ENCODE measurements around the gene DACT1. TPM values are rescaled to one million over a fixed set of nuclear protein-coding genes. Genes with fewer than 3 reads are reported as not detected.

Gene DACT1
- total and polyA plus RNA-seq, 8 donors: 0.69 to 7.5 (median 1.1) TPM

DNA sequence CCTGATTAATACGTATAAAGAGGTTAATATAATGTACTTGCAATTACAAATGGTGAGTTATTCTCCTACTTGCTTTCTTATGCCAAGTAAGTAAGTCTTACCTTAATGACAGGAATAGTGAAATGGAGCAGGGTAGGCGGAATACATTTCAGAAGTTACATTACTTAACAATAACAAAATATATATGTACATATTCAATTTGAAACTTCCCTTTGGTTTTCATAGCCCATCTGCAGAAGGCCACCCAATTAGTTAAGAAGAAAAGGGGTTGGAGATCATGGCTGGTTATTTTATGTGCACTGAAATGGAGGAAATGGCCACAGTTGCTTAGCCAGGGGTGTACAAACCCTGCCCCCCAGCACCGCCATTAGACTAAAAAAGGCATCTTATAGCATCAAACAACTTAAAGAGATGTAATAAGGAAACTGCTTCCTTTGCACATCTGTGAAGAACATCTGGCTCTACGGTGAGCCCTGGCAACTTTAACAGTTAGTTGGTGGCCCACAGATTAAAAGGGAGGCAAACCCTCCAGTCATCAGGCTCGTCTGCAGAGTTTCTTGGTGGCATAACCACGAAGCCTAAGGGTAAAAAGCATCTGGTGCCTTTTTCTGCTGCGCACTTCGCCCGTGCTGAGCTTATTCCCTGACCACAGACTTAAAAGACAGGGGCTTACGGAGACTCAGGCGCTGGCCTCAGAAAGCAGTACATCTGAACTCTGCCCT lies 38.8 kb upstream of the DACT1 start:
- no peak for ATAC-seq
- TF ChIP-seq, protein P1, sequence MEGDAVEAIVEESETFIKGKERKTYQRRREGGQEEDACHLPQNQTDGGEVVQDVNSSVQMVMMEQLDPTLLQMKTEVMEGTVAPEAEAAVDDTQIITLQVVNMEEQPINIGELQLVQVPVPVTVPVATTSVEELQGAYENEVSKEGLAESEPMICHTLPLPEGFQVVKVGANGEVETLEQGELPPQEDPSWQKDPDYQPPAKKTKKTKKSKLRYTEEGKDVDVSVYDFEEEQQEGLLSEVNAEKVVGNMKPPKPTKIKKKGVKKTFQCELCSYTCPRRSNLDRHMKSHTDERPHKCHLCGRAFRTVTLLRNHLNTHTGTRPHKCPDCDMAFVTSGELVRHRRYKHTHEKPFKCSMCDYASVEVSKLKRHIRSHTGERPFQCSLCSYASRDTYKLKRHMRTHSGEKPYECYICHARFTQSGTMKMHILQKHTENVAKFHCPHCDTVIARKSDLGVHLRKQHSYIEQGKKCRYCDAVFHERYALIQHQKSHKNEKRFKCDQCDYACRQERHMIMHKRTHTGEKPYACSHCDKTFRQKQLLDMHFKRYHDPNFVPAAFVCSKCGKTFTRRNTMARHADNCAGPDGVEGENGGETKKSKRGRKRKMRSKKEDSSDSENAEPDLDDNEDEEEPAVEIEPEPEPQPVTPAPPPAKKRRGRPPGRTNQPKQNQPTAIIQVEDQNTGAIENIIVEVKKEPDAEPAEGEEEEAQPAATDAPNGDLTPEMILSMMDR (IDR thresholded peaks at IDR 0.05): no peak
- no peak overlapping the region for H3K4me3 ChIP-seq
- H3K27me3 ChIP-seq: no peaks in the 10 kb centered on the region
- H3K36me3 ChIP-seq: no peaks in the 10 kb centered on the region
- intact Hi-C loops (cut with DNase I): no loop called here
- no peak overlapping the region for H3K27ac ChIP-seq
- 76 to 82% methylated on average over 11 of the region's 11 CpGs for WGBS, 2 donors
- no peak for FAIRE-seq
- H3K4me1 ChIP-seq: no peaks in the 10 kb centered on the region
- DNase-seq: no peak
- H3K9me3 ChIP-seq: no peaks in the 10 kb centered on the region

DNA sequence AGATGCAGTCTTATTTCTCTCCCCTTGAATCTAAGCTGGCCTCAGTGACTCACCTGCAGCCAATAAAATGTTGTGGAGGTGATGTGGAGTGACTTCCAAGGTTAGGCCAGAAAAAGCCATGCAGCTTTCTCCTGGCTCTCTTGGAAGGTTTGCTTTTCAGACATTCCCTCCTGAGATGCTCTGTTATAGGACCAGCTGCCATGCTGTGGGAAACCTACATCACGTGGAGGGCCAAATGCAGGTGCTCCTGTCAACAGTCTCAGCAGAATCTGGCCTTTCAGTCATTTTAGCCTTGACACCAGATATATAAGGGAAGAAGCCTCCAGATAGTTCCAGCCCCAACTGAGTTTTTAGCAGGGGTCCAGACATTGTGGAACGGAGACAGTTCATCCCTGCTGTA lies 38.1 kb upstream of the DACT1 start:
- Histone ChIP-seq H3K4me1 (no peaks in the 10 kb centered on the region), H3K36me3 (no peaks in the 10 kb centered on the region), H3K27ac (no peak overlapping the region), H3K9me3 (no peaks in the 10 kb centered on the region), H3K27me3 (no peaks in the 10 kb centered on the region), H3K4me3 (no peak overlapping the region)
- DNase-seq (no peak), FAIRE-seq (no peak), ATAC-seq (no peak)
- intact Hi-C loops (cut with DNase I): no loop called here
- TF ChIP-seq, protein P1 (IDR thresholded peaks at IDR 0.05): no peak
- 77 to 79% methylated on average over 2 of the region's 2 CpGs for WGBS, 2 donors

DNA sequence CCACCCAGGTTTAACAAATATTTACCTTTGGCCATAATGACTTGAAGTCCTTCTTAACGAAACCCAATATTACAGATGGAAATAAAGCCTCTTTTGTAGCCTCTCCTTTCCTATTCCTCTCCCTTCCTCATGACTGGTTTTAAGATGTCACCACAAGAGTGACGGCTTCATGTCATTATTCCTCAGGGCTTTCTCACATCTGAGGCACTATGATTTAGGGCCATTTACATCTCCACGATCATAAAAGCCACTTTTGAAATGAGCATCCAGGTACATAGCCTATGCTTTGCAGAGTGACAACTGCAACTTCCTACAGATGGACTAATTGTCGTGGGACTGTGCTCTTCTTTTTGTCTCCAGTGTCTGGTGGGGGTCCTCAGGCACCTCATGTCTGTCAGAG lies 32.3 kb upstream of the DACT1 start:
- TF ChIP-seq, protein P1 (IDR thresholded peaks at IDR 0.05): no peak

DNA sequence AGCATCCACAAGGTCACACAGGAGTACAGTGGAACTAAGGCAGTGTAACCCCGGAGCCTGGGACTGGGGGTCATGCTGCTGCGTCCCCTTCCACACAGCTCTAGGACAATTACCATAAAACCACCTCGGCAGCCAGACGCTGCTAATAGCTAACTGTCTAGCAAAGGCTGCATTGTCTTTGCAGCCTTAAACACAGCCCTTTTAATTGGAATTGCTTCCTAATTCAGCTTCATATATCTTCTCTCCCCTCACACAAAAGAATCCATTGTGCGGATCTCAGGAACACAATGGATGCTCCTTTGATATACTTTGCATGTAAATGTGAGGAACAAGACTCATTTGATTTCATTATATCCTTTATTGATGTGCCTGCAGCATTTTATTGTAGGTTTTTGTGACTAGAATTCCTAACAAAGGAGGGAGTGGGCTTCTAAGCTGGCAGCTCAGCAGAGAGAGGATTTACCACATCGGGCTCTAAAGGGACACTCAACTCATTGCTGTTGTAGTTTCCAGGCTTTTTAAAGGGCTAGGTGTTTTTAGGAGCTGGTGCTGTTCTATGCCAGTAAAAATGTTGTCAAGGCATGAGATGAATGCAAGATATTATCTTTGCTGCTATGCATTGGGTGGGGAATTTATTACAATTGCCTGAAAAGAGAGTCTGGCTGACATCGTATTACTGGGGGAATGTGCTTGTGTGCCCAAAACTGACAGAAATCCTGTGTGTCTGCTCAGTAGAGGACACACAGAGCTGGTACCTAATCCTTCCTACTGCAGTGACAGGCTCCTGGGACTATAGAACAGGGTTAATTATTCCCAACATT lies 30.4 kb upstream of the DACT1 start:
- Histone ChIP-seq H3K4me3 (no peak overlapping the region), H3K27ac (no peak overlapping the region), H3K4me1 (no peaks in the 10 kb centered on the region), H3K9me3 (no peaks in the 10 kb centered on the region), H3K27me3 (no peaks in the 10 kb centered on the region), H3K36me3 (no peaks in the 10 kb centered on the region)
- FAIRE-seq (no peak), ATAC-seq (no peak), DNase-seq (no peak)
- intact Hi-C loops (cut with DNase I): no loop called here
- 35 to 42% methylated on average over 7 of the region's 7 CpGs for WGBS, 2 donors
- TF ChIP-seq, protein P1 (IDR thresholded peaks at IDR 0.05): no peak

More for the DNA sequence above, 32.3 kb upstream of the DACT1 start:
- no peaks in the 10 kb centered on the region for H3K4me1 ChIP-seq
- no peak overlapping the region for H3K27ac ChIP-seq
- H3K9me3 ChIP-seq: no peaks in the 10 kb centered on the region
- no peaks in the 10 kb centered on the region for H3K27me3 ChIP-seq
- no peak overlapping the region for H3K4me3 ChIP-seq
- WGBS, 2 donors: 71 to 76% methylated on average over 4 of the region's 4 CpGs
- intact Hi-C loops (cut with DNase I): no loop called here
- no peak for DNase-seq
- no peak for ATAC-seq
- no peaks in the 10 kb centered on the region for H3K36me3 ChIP-seq
- no peak for FAIRE-seq

DNA sequence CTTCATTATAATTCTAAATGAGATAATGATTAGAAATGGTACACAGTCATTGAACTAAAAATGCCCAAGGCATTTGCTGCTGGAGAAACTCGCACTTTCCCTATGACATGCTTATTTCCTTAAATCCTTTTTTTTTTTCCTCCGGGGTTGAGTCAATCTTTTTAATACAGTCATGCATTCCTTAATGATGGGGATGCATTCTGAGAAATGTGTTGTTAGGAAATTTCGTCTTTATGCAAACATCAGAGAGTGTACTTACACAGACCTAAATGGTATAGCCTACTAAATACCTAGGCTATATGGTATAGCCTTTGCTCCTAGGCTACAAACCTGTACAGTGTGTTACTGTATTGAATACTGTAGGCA lies 29.8 kb upstream of the DACT1 start:
- intact Hi-C loops (cut with DNase I): no loop called here
- TF ChIP-seq, protein P1 (IDR thresholded peaks at IDR 0.05): no peak
- DNase-seq: no peak
- Histone ChIP-seq H3K4me3 (no peak overlapping the region), H3K27ac (no peak overlapping the region), H3K27me3 (no peaks in the 10 kb centered on the region), H3K9me3 (no peaks in the 10 kb centered on the region), H3K36me3 (no peaks in the 10 kb centered on the region), H3K4me1 (no peaks in the 10 kb centered on the region)
- 55 to 72% methylated on average over 3 of the region's 3 CpGs for WGBS, 2 donors
- ATAC-seq: no peak
- no peak for FAIRE-seq
